T47D (cell line): Measurements from ENCODE around the gene CDH12.
A peak's percentile ranks its signal among the peaks of the same experiment; 100 is the strongest.
"Not testable (repeated sequence)": the region's sequence is repeated elsewhere in the genome, so short reads cannot be mapped to it uniquely, and the experiment has no call there.

Source experiments
- DNase-seq, 2 experiments: peaks; one replicate each; pipeline versions ENCODE4 v3.0.0 to v3.0.0-alpha.2; 2011 to 2012; ENCODE audit warnings: low read depth in 1 of 2, low spot score in 1 of 2
- JUND ChIP-seq: IDR thresholded peaks from 2 replicates; pipeline ENCODE4 v1.6.1; 2012; ENCODE audit warnings: low read depth
- in situ Hi-C: cut with HindIII; loops from 2 replicates; pipeline ENCODE4 v1.10.0; 2016; ENCODE audit warnings: low sequenced_read_pairs, low pct_unique_long_range_greater_than_20kb

Gene CDH12

GRCh38 chr5:22245770-22246169 is 607.4 kb downstream of the CDH12 start:
- in situ Hi-C loops = no loop called here
- no peak for TF ChIP-seq JUND
- DNase-seq = no peak

GRCh38 chr5:22242532-22242931 is 610.6 kb downstream of the CDH12 start:
- in situ Hi-C loops = no loop called here
- no peak for TF ChIP-seq JUND
- peak in 1 of 2 experiments; percentile 57 for DNase-seq

DNA sequence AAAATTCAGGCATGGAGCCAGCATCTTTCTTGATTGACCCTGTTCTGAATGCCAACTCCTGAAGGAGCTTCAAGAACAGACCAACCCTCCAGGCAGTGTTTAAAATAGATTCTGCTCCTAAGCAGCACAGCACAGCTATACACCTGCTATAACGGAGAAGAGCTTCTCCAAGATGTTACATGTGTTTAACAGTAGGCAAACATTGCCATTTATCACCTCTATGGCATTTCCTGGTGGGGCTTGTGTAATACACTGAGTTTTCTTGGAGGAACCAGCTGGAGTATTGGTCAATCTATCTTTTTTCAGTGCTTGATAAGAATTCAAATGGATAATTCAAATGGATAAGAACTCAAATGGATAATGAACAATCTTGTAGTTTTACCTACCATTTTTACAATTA is 615.1 kb downstream of the CDH12 start:
- TF ChIP-seq JUND = no peak

GRCh38 chr5:22226423-22226822 is 626.7 kb downstream of the CDH12 start:
- in situ Hi-C loops = no loop called here
- no peak for DNase-seq
- TF ChIP-seq JUND = no peak

More for the DNA sequence above, 615.1 kb downstream of the CDH12 start:
- DNase-seq = no peak
- in situ Hi-C loops = no loop called here

- no peak for DNase-seq
- in situ Hi-C loops = no loop called here
- no peak for TF ChIP-seq JUND
Observed at GRCh38 chr5:22223079-22223478, 630.1 kb downstream of the CDH12 start.

DNA sequence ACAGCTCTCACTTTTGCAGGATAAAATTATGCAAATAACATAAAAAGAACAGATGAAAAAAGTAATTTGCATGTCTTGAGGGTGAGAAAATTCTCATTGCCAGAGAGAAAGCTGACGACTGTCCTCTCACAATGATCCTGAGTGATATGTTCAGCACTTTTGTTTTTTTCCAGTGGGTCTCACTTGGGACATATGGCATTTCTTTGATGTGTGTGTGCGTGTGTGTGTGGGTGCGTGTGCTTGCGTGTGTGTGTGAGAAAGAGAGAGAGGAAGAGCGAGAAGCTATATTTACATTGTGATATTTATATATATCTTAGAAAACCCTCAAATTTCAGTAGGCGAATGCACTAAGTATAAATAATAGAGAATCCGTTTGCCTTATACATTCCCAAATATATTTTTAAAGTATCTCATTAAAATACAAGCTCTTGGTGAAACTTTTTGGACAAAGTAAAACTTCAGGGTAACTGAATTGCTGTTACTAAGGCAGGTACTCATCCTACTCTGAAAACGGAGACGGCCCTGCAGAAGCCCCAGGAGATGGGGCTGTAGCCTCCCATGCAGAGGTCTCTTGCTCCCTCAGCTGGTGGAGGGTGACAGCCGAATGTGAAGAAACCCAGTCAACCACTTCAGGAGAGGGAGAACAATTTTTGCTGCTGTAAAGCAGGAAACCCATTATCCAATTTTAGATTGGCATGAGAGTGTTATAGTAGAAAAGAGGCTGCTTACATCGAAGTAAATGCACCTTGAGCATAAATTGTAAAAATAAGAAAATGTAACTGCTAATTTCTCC is 639.2 kb downstream of the CDH12 start:
- in situ Hi-C loops = not testable (repeated sequence)
- peak in 1 of 2 experiments; percentile 53 for DNase-seq

DNA sequence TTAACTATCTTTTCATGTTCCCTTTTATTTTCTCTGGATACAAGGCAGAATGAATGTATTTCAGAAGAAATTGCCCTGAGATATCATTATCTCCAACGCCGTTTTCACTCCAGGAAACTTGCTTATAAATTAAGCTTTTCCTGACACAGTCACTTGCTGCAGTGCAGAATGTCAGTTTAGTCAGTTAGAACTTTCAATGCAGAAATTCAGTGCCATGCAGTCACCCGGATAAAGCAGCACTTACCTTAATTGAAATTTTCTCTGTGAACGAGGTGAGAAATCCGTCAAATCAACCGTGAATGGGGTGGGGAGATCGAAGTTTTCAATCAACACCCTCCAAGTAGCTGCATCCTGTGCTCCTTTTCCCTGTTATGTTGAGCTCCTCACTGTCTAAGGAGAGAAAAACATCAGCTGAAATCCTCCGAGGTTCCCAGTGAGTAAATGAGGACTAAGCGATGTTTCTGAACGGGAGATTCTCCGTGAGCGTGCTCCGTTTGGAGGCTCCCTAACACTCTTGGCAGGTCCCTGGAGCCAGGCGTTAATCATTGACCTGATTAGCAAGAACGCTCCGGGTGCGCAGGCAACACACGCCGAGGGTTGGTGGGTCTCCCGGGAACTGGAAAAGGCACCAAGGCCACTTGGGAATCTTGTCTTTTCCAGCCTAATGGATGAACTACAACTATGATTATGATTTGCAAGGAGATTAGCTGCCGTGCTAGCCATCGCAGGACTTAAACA is 640.7 kb downstream of the CDH12 start:
- DNase-seq, in situ Hi-C loops: not testable (repeated sequence)

DNA sequence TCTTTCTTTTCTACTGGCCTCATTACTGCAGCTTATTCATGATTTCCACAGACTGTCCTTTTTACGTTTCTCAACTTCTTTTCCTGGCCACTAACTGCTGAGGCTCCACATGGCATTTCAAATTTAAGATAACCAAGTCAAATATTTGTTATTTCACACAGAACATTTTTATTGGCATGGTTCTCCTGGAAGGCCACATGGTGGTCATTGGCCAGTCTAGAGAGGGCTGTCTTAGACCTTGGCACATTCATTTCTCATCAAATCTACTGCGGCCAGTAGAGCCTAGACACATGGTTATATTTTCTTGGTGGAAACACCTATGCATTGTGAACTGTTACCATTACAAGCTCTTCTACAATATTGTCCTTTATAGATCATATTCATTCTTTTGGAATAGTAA is 644.7 kb downstream of the CDH12 start:
- DNase-seq, in situ Hi-C loops: not testable (repeated sequence)

- in situ Hi-C loops = not testable (repeated sequence)
Observed at GRCh38 chr5:22188651-22189050, 664.5 kb downstream of the CDH12 start.

DNA sequence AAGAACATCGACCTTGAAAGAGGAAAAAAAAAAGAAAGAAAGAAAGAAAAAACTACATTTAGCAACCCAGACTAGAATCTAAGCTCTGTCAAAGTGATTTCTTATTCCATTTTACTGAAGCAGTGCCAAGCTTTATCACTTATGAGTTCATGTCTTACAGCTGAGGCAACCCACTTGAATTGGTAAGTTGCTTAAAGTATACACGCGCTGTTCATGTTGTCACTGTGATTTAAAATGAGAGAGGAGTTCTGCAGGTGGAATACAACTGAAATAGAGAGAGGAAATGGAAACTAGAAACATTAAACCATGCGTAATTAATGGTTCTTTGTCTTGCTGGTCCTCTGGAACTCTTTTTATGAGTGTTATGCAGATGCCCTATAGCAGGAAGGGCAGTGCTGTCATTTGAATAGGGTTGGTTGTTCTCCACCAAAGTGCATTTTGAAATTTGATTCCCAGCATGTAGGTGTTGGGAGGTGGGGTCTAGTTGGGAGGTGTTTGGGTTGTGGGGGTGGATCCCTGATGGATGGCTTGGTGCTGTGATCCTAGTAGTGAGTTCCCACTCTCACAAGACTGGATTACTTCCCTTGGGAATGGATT is 665.4 kb downstream of the CDH12 start:
- DNase-seq = not testable (repeated sequence)

More at GRCh38 chr5:22188651-22189050, 664.5 kb downstream of the CDH12 start:
- DNase-seq = not testable (repeated sequence)

GRCh38 chr5:22169226-22169625 is 683.9 kb downstream of the CDH12 start:
- in situ Hi-C loops, DNase-seq: not testable (repeated sequence)

More for the DNA sequence above, 665.4 kb downstream of the CDH12 start:
- in situ Hi-C loops = not testable (repeated sequence)

- DNase-seq, in situ Hi-C loops: not testable (repeated sequence)
Observed at GRCh38 chr5:22168704-22169103, 684.4 kb downstream of the CDH12 start.

DNA sequence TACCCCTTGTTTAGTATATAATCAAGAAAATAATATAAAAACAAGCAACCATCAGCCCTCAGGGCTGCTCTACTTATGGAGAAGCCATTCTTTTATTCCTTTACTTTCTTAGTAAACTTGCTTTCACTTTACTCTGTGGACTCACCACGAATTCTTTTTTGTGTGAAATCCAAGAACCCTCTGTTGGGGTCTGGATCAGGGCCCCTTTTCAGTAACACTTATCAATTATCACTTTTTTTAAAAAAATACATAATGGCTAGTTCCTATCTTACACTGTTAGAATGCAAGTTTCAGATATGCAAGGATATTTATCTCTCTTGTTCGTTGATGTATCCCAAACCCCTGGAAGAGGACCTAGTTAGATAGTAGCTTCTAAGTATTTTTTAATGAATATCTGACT is 687.2 kb downstream of the CDH12 start:
- in situ Hi-C loops, DNase-seq: not testable (repeated sequence)

GRCh38 chr5:22164910-22165748 is 688.0 kb downstream of the CDH12 start:
- in situ Hi-C loops, DNase-seq: not testable (repeated sequence)

- DNase-seq = not testable (repeated sequence)
Observed at GRCh38 chr5:22156953-22157352, 696.2 kb downstream of the CDH12 start.

GRCh38 chr5:22154779-22155178 is 698.4 kb downstream of the CDH12 start:
- in situ Hi-C loops, DNase-seq: not testable (repeated sequence)

More at GRCh38 chr5:22156953-22157352, 696.2 kb downstream of the CDH12 start:
- in situ Hi-C loops = not testable (repeated sequence)

- in situ Hi-C loops = not testable (repeated sequence)
Observed at GRCh38 chr5:22151801-22152200, 701.3 kb downstream of the CDH12 start.

More at GRCh38 chr5:22151801-22152200, 701.3 kb downstream of the CDH12 start:
- DNase-seq = not testable (repeated sequence)
